ENCODE measurements around the gene F10.

F10 gene

GRCh38 chr13:113113846-113114271 lies 8.7 kb upstream of the F10 start:
- TF ChIP-seq, protein P1, sequence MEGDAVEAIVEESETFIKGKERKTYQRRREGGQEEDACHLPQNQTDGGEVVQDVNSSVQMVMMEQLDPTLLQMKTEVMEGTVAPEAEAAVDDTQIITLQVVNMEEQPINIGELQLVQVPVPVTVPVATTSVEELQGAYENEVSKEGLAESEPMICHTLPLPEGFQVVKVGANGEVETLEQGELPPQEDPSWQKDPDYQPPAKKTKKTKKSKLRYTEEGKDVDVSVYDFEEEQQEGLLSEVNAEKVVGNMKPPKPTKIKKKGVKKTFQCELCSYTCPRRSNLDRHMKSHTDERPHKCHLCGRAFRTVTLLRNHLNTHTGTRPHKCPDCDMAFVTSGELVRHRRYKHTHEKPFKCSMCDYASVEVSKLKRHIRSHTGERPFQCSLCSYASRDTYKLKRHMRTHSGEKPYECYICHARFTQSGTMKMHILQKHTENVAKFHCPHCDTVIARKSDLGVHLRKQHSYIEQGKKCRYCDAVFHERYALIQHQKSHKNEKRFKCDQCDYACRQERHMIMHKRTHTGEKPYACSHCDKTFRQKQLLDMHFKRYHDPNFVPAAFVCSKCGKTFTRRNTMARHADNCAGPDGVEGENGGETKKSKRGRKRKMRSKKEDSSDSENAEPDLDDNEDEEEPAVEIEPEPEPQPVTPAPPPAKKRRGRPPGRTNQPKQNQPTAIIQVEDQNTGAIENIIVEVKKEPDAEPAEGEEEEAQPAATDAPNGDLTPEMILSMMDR (IDR thresholded peaks at IDR 0.05; ENCODE audit: insufficient read depth, low read length, poor library complexity, severe bottlenecking) = no peak
- H3K36me3 ChIP-seq (ENCODE audit: control insufficient read depth, insufficient read depth, low read length) = no peaks in the 10 kb centered on the region
- no peak for DNase-seq (ENCODE audit: extremely low read depth, insufficient read length)

DNA sequence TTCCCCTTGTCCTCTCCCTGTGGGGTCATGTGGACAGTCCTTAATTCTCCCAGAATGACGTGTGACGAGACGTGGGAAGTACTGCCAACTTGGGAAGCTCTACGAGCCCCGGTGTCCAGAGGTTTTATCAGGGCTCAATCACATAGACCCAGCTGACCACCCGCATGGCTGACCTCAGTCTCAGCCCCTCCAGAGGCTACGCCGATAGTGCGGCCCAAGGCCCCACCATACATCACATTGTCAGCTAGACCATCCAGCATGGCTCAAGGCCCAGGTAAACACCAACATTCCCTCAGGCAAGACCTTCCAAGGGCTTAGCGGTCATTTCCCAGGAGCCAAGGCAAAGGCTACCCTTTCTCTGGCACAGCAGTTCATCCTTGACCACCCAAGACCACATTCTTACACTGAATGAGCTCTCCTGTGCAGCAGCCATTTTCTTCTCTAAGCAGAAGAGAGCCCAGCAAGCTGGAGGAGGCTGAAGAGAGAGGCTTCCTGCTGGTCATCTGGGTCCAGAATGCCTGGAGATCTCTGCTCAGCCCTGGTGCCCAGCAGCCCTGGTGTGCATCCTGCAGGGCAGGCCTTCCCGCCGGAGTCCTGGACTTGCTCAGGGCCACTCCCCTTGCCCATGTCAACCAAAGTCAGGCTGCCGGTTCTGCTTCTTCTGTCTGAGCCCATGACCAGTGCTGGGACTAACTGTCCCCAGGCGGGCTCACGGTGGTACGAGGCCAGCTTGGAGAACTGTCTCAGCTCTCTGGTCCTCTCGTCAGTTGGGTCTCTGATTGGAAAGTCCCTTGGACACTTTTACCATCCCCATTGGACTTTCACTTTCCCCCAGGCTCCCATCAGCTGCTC lies 7.9 kb upstream of the F10 start:
- no peak for DNase-seq (ENCODE audit: extremely low read depth, insufficient read length)
- H3K4me3 ChIP-seq (replicated peaks; ENCODE audit: low read depth, low read length) = no peak overlapping the region
- H3K27me3 ChIP-seq (replicated peaks; ENCODE audit: control insufficient read depth, insufficient read depth, low read length) = no peaks in the 10 kb centered on the region; the same call in 1 of the 2 replicates
- no peaks in the 10 kb centered on the region for H3K36me3 ChIP-seq (ENCODE audit: control insufficient read depth, insufficient read depth, low read length)
- TF ChIP-seq, protein P1 (IDR thresholded peaks at IDR 0.05; ENCODE audit: insufficient read depth, low read length, poor library complexity, severe bottlenecking) = no peak

More at GRCh38 chr13:113113846-113114271, 8.7 kb upstream of the F10 start:
- H3K4me3 ChIP-seq (replicated peaks; ENCODE audit: low read depth, low read length) = no peak overlapping the region
- H3K27me3 ChIP-seq (replicated peaks; ENCODE audit: control insufficient read depth, insufficient read depth, low read length) = no peaks in the 10 kb centered on the region; the same call in 1 of the 2 replicates

DNA sequence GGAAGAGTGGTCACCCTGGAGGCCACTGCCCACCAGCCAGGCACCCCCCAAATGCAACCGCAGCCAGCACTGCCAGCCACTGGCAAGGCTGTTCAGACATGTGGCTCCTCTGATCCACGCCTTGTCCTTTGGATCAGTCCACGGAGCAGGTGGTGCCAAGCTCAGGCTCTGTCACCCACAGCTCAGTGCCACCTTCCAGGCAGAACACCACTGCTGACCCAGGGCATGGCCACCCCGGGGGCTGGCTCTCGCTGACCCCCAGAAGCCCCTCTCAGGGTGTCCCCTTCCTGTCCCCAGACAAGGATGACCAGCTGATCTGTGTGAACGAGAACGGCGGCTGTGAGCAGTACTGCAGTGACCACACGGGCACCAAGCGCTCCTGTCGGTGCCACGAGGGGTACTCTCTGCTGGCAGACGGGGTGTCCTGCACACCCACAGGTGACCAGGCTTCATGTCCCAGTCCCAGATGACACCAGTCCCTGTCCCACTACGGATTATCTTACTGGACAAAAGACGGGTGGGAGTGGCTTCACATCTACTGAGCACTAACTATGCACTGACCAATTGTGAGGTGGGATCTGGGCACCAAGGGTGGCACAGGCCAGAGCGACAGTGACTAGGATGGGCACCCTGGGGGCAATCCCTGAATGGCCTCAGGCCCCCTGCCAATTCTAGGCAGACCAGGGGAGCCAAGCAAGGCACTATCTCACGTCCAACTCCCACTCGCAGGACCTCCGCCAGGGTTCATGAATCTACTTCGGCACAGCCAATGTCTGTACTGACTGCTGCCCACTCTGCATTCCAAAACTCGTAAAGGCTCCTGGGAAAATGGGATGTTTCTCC lies 7.0 kb upstream of the F10 start:
- no peak for DNase-seq (ENCODE audit: extremely low read depth, insufficient read length)
- Histone ChIP-seq H3K36me3 (ENCODE audit: control insufficient read depth, insufficient read depth, low read length) (no peaks in the 10 kb centered on the region), H3K27me3 (replicated peaks; ENCODE audit: control insufficient read depth, insufficient read depth, low read length) (no peaks in the 10 kb centered on the region; the same call in 1 of the 2 replicates), H3K4me3 (replicated peaks; ENCODE audit: low read depth, low read length) (no peak overlapping the region)
- TF ChIP-seq, protein P1 (IDR thresholded peaks at IDR 0.05; ENCODE audit: insufficient read depth, low read length, poor library complexity, severe bottlenecking) = no peak

- TF ChIP-seq, protein P1 (IDR thresholded peaks at IDR 0.05; ENCODE audit: insufficient read depth, low read length, poor library complexity, severe bottlenecking) = no peak
- no peak for DNase-seq (ENCODE audit: extremely low read depth, insufficient read length)
- H3K36me3 ChIP-seq (ENCODE audit: control insufficient read depth, insufficient read depth, low read length) = no peaks in the 10 kb centered on the region
- no peak overlapping the region for H3K4me3 ChIP-seq (replicated peaks; ENCODE audit: low read depth, low read length)
- no peaks in the 10 kb centered on the region; the same call in 1 of the 2 replicates for H3K27me3 ChIP-seq (replicated peaks; ENCODE audit: control insufficient read depth, insufficient read depth, low read length)
These were observed 6.3 kb upstream of the F10 start for GRCh38 chr13:113116206-113116800.

DNA sequence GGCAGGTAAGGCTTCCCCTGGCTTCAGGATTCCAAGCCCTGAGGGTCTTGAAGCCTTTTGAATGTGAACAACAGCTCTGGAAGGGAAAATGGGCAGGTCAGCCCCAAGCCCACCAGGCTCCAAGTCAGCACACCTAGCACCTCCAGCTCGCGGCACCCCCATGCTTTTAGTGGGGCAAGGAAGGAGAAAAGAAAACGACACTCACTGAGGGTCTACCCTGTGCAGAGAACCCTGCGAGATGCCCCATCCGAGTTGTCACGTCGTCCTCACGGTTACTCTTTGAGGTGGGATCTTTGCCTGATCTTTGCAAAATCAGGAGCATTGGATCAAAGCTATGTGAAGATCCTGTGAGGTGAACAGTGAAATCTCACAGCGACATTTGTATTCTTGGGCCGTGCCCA lies 5.7 kb upstream of the F10 start:
- Histone ChIP-seq H3K4me3 (replicated peaks; ENCODE audit: low read depth, low read length) (no peak overlapping the region), H3K27me3 (replicated peaks; ENCODE audit: control insufficient read depth, insufficient read depth, low read length) (no peaks in the 10 kb centered on the region; the same call in 1 of the 2 replicates), H3K36me3 (ENCODE audit: control insufficient read depth, insufficient read depth, low read length) (no peaks in the 10 kb centered on the region)
- TF ChIP-seq, protein P1 (IDR thresholded peaks at IDR 0.05; ENCODE audit: insufficient read depth, low read length, poor library complexity, severe bottlenecking) = no peak
- no peak for DNase-seq (ENCODE audit: extremely low read depth, insufficient read length)

Data from GM06990 (cell line).